ENCODE results near the gene DYRK1B.

DNA sequence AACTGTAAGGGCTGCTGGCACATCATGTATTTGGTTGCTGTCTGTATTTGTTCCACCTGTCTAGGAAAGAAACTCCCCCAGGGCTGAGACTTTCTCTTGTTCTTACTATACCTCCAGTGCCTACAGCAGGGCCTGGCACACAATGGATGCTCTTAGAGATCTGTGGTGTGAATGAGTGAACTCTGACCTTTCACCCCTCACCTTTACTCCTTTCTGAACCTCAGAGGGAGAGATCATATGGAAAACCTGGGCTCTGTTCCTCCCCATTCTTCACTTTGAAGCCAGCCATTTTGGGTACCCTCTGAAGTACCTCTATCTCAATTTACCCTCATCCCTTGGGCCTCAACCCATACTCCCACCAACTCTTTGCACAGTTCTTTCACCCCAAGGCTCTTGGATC lies 3.1 kb downstream of the DYRK1B start:
- TF ChIP-seq CTCF (IDR thresholded peaks at IDR 0.05) (no peak), EZH2 (IDR thresholded peaks at IDR 0.05) (no peak), EZH2phosphoT487 (IDR thresholded peaks at IDR 0.05) (no peak)

Measured in neural progenitor cell (in vitro differentiated cells).